Cerebellar nuclear complex (tissue), 1 donor: ENCODE results near the gene ABRACL.
A peak's percentile ranks its signal among the peaks of the same experiment; 100 is the strongest.
"Not testable (repeated sequence)": the region's sequence is repeated elsewhere in the genome, so short reads cannot be mapped to it uniquely, and the experiment has no call there.

Experiments used
- DNase-seq, 2 experiments: peaks; one replicate each; lab custom pipeline; 2025; lab: John Stamatoyannopoulos, UW

Gene ABRACL

DNA sequence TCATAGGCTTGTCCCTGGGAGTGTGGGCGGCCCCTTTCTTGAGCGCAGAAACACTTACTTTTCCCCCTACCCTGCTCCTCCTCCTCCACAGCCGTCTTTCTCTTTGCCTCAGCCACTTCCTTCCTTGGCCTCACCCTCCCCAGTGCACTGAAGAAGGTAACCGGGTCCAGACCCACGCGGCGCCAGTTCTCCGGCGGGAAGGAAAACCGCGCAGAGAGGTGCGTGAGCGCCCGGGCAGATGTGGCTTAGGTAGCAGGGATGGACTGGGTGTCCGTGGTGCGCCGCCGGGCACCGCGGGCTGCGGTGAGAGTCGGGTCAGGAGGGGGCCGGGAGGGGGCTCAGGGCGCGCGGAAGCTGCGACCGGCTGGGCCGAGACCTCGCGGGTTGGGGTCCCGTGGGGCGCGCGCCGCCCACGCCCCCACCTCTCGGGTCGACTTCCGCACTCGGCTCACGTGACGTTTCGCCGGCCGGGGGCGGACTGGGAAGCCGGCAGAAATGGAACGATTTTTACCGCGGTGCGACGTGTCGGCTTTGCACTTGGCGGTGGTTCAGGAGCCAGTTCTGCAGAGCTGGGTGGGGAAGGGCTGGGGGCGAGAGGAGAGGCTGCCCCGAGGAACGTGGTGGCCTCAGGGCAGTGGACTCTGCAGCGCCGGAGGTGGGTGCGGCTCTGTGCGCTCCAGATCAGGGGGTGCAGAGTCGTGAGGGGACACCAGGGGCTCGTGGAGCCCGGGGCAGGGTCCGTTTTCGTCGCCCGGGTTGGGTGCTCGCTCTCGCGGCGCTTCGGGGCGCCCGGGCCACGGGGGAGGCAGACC is at the start of gene ABRACL:
TSS of gene ABRACL (plus strand) at position 88 of the 812 bp plus-strand sequence. CDS start 5,416 bp downstream, outside the sequence.
- no peak for DNase-seq

- no peak for DNase-seq
These were observed 49.2 kb upstream of the ABRACL start for GRCh38 chr6:138979365-138979764.

- no peak for DNase-seq
These were observed 48.5 kb upstream of the ABRACL start for GRCh38 chr6:138979813-138980668.

- DNase-seq, result no peak
These were observed 47.1 kb upstream of the ABRACL start for GRCh38 chr6:138981416-138981815.

GRCh38 chr6:138986578-138986977 is 42.0 kb upstream of the ABRACL start:
- no peak for DNase-seq

GRCh38 chr6:138987080-138987642 is 41.4 kb upstream of the ABRACL start:
- no peak for DNase-seq

DNA sequence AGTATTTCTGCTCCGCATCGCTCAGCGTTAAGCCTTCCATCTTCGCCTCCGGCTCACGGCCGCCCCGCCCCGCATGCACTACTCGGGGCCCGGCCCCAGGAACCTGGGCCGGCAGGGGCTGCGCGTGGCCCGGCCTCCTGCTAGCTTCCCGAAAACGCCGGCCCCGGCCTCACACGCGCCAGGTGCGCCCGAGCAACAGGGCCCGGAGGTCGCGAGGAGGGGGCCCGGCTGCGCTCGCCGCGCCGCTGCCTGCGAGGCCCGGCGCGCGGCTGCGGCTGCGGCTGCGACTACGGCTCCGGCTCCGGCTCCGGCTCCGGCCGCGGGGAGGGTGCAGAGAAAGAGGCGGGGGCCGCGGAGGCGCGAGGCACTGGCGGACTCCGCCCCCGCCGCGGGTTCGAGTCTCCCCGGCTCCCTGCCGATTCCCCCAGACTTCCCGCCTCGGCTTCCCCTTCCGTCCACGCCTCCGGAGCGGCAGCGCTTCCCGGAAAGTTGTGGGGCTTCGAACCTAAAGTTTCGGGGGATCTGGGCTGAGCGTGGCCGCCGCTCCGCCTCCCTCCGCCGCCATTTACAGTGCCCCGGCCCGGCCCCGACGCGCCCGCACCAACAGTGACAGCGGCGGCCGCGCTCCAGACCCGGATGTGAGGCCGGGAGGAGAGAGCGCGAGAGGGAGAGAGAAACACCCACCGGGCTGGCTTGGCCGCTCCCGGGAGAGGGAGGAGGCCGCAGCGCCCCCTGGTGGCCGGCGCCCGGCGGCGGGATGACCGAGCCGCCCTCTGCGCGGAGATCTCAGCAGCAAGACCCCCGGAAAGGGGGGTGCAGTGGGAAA is 40.7 kb upstream of the ABRACL start, which contains the start of gene REPS1:
TSS of gene REPS1 (minus strand) at position 611 of the 826 bp plus-strand sequence. CDS start at position 40, 571 bp downstream.
- no peak for DNase-seq

- DNase-seq, result peak in 1 of 2 experiments; percentile 7
These were observed 40.1 kb upstream of the ABRACL start for GRCh38 chr6:138988469-138988834.

DNA sequence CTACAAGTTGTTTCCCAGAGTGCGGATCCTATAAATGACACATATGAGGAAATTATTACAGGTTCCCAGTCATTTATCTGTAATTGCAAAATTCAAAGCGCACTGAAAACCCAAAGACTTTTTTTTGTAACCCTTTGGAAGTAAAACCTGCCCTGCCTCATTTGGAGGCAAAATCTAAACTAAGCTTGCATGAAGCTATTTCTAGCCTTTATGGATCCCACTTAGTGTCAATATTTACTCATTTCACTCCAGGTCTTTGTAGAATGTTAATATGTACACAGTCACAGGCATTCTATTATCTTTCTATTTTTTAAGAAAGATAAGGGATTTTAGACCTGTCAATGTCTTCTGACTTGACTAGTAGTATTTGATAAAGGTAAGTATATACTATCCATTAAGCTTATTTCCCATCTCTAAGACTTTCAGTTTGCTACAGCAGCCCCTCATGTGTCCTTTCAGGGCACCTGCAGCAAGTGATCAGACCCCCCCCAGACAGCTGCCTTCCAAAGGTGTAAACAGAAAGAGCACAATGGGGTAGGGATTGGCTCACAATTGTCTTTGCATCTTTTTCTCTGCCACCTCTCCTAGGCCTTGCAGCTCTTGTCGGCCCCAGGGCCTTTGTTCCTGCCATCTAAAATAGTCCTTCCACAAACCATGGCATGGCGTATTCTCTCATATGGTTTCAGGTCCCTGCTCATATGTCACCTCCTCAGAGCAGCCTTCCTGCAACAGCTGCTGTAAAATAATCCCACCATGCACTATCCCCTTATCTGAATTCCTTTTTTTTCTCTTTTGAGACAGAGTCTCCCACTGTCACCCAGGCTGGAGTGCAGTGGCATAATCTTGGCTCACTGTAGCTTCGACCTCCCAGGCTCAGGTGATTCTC is 39.2 kb upstream of the ABRACL start:
- DNase-seq, result no peak

GRCh38 chr6:138991206-138991605 is 37.3 kb upstream of the ABRACL start:
- DNase-seq, result no peak

GRCh38 chr6:138992965-138993364 is 35.6 kb upstream of the ABRACL start:
- not testable (repeated sequence) for DNase-seq

- DNase-seq, result not testable (repeated sequence)
These were observed 35.1 kb upstream of the ABRACL start for GRCh38 chr6:138993410-138993809.

DNA sequence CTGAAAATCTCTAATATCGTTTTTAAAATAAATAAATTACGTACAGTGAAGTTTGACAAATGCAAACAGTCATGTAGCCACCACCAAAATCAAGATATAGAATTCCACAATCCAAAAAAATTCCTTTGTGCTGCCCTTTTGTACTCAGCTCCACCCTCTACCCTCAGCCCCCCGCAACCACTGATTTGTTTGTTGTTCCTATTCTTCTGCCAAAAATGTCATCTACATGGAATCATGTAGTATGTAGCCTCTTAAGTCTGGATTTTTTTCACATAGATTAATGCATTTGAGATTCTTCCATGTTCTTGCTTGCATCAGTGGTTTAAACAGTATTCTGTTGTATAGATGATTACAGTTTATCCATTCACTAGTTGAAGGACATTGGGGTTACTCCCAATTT is 32.0 kb upstream of the ABRACL start:
- DNase-seq, result no peak

DNA sequence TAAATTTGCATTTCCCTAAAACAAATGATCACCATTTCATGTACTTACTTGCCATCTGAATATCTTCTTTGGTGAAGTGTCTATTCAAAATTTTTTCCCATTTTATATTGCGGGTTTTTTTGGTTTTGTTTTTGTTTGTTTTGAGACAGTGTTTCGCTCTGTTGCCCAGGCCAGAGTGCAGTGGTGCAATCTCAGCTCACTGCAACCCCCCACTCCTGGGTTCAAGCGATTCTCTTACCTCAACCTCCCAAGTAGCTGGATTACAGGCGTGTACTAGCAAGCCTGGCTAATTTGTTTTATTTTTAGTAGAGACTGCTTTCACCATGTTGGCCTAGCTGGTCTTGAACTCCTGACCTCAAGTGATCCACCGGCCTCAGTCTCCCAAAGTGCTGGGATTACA is 31.4 kb upstream of the ABRACL start:
- DNase-seq, result no peak

DNA sequence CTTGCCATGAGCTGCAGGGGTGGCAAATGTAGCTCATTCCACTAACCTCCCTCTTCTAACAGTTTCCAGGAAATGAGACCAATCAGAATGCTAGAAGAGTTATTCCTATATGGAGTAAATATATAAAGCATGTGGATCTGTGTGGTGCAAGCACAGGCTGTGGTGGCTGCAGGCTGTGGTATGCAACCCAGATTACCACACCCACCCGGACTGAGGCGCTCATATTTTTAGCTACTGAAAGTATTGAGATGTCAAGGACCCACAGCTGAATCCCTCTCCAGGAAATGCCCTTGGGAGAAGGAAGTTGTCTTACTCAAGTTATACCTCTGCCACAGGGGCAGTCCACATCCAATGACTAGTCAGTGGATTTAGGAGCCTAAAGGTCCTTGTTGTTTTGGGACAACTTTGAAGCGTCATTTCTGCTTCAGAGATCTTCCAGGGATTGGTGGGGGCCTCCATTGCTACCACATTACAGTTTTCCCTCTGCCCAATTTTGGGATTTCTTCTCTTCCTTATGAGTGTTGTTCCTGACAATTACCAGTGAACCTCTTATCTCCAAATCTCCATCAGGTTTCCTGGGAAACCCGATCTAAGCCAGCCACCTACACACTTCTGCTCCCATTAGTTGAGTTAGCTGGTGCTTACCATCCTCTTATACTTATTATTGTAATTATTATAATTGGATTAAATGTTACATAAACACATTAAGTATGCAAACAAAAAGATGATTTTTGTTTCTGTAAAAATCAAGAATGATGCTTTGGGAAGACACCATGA is 28.4 kb upstream of the ABRACL start:
- no peak for DNase-seq

- no peak for DNase-seq
These were observed 24.8 kb upstream of the ABRACL start for GRCh38 chr6:139003751-139004150.

- no peak for DNase-seq
These were observed 22.1 kb upstream of the ABRACL start for GRCh38 chr6:139006477-139006876.

DNA sequence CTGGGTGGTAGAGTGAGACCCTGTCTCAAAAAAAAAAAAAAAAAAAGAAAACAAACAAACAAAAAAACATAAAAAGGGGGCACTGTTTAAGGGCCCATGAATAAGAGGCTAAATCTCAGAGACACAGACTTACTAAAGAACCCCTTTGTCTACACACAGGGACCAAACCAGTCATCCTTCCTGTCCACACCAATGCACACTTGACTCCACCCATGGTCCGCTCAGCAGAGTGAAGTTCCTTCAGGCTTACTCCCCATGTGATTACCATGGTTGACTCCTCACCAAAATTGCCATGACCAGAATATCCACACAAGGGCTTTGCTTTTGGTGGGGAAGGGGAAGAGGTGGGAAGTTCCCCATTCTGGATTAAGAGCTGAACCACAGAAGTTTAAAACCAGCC is 21.1 kb upstream of the ABRACL start:
- DNase-seq, result no peak

DNA sequence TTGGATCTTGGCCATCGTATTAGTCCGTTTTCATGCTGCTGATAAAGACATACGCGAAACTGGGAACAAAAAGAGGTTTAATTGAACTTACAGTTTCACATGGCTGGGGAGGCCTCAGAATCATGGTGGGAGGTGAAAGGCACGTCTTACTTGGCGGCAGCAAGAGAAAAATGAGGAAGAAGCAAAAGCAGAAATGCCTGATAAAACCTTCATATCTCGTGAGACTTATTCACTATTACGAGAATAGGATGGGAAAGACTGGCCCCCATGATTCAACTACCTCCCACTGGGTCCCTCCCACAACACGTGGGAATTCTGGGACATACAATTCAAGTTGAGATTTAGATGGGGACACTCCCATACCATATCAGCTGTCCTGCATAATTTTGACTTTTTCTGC is 20.4 kb upstream of the ABRACL start:
- DNase-seq, result no peak

DNA sequence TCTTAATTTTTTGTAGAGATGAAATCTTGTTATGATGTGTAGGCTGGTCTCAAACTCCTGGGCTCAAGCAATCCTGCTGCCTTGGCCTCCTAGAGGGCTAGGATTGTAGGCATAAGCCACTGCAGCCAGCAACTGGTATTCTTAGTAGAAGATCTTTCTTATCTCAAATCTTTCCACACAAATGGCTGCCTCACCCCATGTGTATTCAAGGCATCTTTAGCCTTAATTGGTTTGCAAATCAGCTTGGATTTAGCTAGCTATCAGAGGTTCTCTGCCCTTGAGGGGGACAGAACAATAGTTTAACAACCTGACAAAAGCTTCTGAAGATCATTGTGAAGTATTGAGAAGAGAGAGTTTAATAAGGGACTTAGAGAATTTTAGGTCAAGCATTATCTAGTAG is 17.9 kb upstream of the ABRACL start:
- DNase-seq, result no peak
